HUES6 (cell line): ENCODE results near the gene MOCOS.

Experiments used
- H3K27ac ChIP-seq: 2 replicates; pipeline ENCODE4 v1.7.0; 2013; ENCODE audit warnings: low read depth, mild to moderate bottlenecking, low read length, inconsistent platforms
- H3K27me3 ChIP-seq: 2 replicates; pipeline ENCODE4 v1.6.1; 2013; ENCODE audit warnings: low read length; ENCODE audit not compliant: control insufficient read depth, insufficient read depth
- H3K36me3 ChIP-seq: 2 replicates; pipeline ENCODE4 v1.6.1; 2013; ENCODE audit warnings: low read length; ENCODE audit not compliant: control insufficient read depth, insufficient read depth
- H3K4me1 ChIP-seq: 2 replicates; pipeline ENCODE4 v1.6.1; 2013; ENCODE audit warnings: low read length; ENCODE audit not compliant: control insufficient read depth, insufficient read depth
- H3K4me3 ChIP-seq: 2 replicates; pipeline ENCODE4 v1.5.1; 2013; ENCODE audit warnings: low read depth, low read length
- H3K9ac ChIP-seq: one replicate; pipeline ENCODE4 v1.6.1; 2013; ENCODE audit warnings: mild to moderate bottlenecking, low read length
- H3K9me3 ChIP-seq: 2 replicates; pipeline ENCODE4 v1.6.1; 2013; ENCODE audit warnings: low read depth, low read length; ENCODE audit not compliant: control insufficient read depth, insufficient read depth

The MOCOS gene

GRCh38 chr18:36316246-36316645, 128.9 kb downstream of the MOCOS start:
- H3K4me1 ChIP-seq: no peaks in the 10 kb centered on the region
- H3K27ac ChIP-seq: no peak overlapping the region
- no peaks in the 10 kb centered on the region for H3K27me3 ChIP-seq
- H3K36me3 ChIP-seq: no peaks in the 10 kb centered on the region
- no peak overlapping the region for H3K4me3 ChIP-seq
- H3K9ac ChIP-seq: no peak overlapping the region
- no peaks in the 10 kb centered on the region for H3K9me3 ChIP-seq
